ENCODE data around the gene PATL2.

The PATL2 gene

GRCh38 chr15:44657378-44657777, 53.7 kb downstream of the PATL2 start:
- DNase-seq (ENCODE audit: low read depth, low spot score): no peak
- in situ Hi-C loops (cut with HindIII; ENCODE audit: low sequenced_read_pairs): no loop called here
- TF ChIP-seq CTCF (IDR thresholded peaks at IDR 0.05; ENCODE audit: low read depth, low read length): no peak
- H3K4me3 ChIP-seq (ENCODE audit: low read depth, low read length): no peak overlapping the region

- no peak for TF ChIP-seq CTCF (IDR thresholded peaks at IDR 0.05; ENCODE audit: low read depth, low read length)
- H3K4me3 ChIP-seq (ENCODE audit: low read depth, low read length): no peak overlapping the region
- DNase-seq (ENCODE audit: low read depth, low spot score): no peak
- in situ Hi-C loops (cut with HindIII; ENCODE audit: low sequenced_read_pairs): no loop called here
Measured at GRCh38 chr15:44656913-44657312, 54.2 kb downstream of the PATL2 start.

GRCh38 chr15:44656298-44656697, 54.8 kb downstream of the PATL2 start:
- no peak overlapping the region for H3K4me3 ChIP-seq (ENCODE audit: low read depth, low read length)
- no peak for DNase-seq (ENCODE audit: low read depth, low spot score)
- in situ Hi-C loops (cut with HindIII; ENCODE audit: low sequenced_read_pairs): no loop called here
- TF ChIP-seq CTCF (IDR thresholded peaks at IDR 0.05; ENCODE audit: low read depth, low read length): no peak

- TF ChIP-seq CTCF (IDR thresholded peaks at IDR 0.05; ENCODE audit: low read depth, low read length): no peak
- in situ Hi-C loops (cut with HindIII; ENCODE audit: low sequenced_read_pairs): no loop called here
- no peak for DNase-seq (ENCODE audit: low read depth, low spot score)
Measured at GRCh38 chr15:44654858-44655257, 56.3 kb downstream of the PATL2 start.

GRCh38 chr15:44647637-44648036, 63.5 kb downstream of the PATL2 start:
- H3K4me3 ChIP-seq (ENCODE audit: low read depth, low read length): no peak overlapping the region
- TF ChIP-seq CTCF (IDR thresholded peaks at IDR 0.05; ENCODE audit: low read depth, low read length): no peak
- in situ Hi-C loops (cut with HindIII; ENCODE audit: low sequenced_read_pairs): no loop called here
- DNase-seq (ENCODE audit: low read depth, low spot score): no peak

More at GRCh38 chr15:44654858-44655257, 56.3 kb downstream of the PATL2 start:
- no peak overlapping the region for H3K4me3 ChIP-seq (ENCODE audit: low read depth, low read length)

GRCh38 chr15:44647036-44647435, 64.1 kb downstream of the PATL2 start:
- in situ Hi-C loops (cut with HindIII; ENCODE audit: low sequenced_read_pairs): no loop called here
- no peak for TF ChIP-seq CTCF (IDR thresholded peaks at IDR 0.05; ENCODE audit: low read depth, low read length)
- no peak for DNase-seq (ENCODE audit: low read depth, low spot score)
- H3K4me3 ChIP-seq (ENCODE audit: low read depth, low read length): no peak overlapping the region

GRCh38 chr15:44646460-44646859, 64.7 kb downstream of the PATL2 start:
- H3K4me3 ChIP-seq (ENCODE audit: low read depth, low read length): no peak overlapping the region
- in situ Hi-C loops (cut with HindIII; ENCODE audit: low sequenced_read_pairs): no loop called here
- DNase-seq (ENCODE audit: low read depth, low spot score): no peak
- no peak for TF ChIP-seq CTCF (IDR thresholded peaks at IDR 0.05; ENCODE audit: low read depth, low read length)
